ENCODE data around the gene ZNF662. TPM values are rescaled to one million over a fixed set of nuclear protein-coding genes. Genes with fewer than 3 reads are reported as not detected.

Gene ZNF662
- total and polyA plus RNA-seq, 9 of the 15 experiments (the other 6 are each of a cell fraction or from before 2014, with no cell fraction given) = 0.07 to 0.55 (median 0.27) TPM

- peaks cover 0 to 8% of the 10 kb centered on the region in 2 experiments; a peak in 2 of 5 replicates for H3K4me1 ChIP-seq (replicated peaks in 1 of 2; ENCODE audit: control insufficient read depth in 2 of 2, insufficient read depth in 2 of 2, low read length in 2 of 2)
- BruUV-seq (replicated peaks) = no TSS peak
- ATAC-seq = no peak
- H3K9me1 ChIP-seq (ENCODE audit: control insufficient read depth, insufficient read depth, low read length) = no peaks in the 10 kb centered on the region
- POLR2A ChIA-PET = no interaction called here
- no peaks in the 10 kb centered on the region for H3K9me3 ChIP-seq (replicated peaks; ENCODE audit: control insufficient read depth, insufficient read depth, low read depth, low read length)
- FAIRE-seq = no peak
- H2AFZ ChIP-seq (ENCODE audit: low read depth, low read length) = no peak overlapping the region
- no peaks in the 10 kb centered on the region for H3K36me3 ChIP-seq (ENCODE audit: control insufficient read depth, insufficient read depth, low read length)
- H4K20me1 ChIP-seq (replicated peaks; ENCODE audit: control insufficient read depth, insufficient read depth, low read length) = 0 out of 2 replicates have a peak, but pooled peaks cover 4% of the 10 kb centered on the region
- CTCF ChIA-PET (ENCODE audit: low intra/inter-chr PET ratio) = no interaction called here
- H3K4me3 ChIP-seq = no peak overlapping the region
- in situ Hi-C loops (cut with MboI) = no loop called here
- H3K4me2 ChIP-seq (ENCODE audit: insufficient read depth, low read length) = no peak overlapping the region
- TF ChIP-seq, protein P1, sequence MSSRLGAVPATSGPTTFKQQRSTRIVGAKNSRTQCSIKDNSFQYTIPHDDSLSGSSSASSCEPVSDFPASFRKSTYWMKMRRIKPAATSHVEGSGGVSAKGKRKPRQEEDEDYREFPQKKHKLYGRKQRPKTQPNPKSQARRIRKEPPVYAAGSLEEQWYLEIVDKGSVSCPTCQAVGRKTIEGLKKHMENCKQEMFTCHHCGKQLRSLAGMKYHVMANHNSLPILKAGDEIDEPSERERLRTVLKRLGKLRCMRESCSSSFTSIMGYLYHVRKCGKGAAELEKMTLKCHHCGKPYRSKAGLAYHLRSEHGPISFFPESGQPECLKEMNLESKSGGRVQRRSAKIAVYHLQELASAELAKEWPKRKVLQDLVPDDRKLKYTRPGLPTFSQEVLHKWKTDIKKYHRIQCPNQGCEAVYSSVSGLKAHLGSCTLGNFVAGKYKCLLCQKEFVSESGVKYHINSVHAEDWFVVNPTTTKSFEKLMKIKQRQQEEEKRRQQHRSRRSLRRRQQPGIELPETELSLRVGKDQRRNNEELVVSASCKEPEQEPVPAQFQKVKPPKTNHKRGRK (tag; IDR thresholded peaks at IDR 0.05) = peak; percentile 95
- TF ChIP-seq, protein P2, sequence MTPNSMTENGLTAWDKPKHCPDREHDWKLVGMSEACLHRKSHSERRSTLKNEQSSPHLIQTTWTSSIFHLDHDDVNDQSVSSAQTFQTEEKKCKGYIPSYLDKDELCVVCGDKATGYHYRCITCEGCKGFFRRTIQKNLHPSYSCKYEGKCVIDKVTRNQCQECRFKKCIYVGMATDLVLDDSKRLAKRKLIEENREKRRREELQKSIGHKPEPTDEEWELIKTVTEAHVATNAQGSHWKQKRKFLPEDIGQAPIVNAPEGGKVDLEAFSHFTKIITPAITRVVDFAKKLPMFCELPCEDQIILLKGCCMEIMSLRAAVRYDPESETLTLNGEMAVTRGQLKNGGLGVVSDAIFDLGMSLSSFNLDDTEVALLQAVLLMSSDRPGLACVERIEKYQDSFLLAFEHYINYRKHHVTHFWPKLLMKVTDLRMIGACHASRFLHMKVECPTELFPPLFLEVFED (CRISPR knock-in tag; conservative IDR thresholded peaks at IDR 0.05) = peak; percentile 71; the same call in 1 of the 2 replicates
- no peak for TF ChIP-seq MYNN (IDR thresholded peaks at IDR 0.05)
- no peak for TF ChIP-seq MYNN (CRISPR knock-in tag; IDR thresholded peaks at IDR 0.05)
- 0 out of 2 replicates have a peak, but pooled peaks have one; percentile 44 for TF ChIP-seq OTX1 (CRISPR knock-in tag; IDR thresholded peaks at IDR 0.05)
- 0 out of 2 replicates have a peak, but pooled peaks have one; percentile 41 for TF ChIP-seq HBP1 (CRISPR knock-in tag; IDR thresholded peaks at IDR 0.05)
- TF ChIP-seq HINFP (tag; conservative IDR thresholded peaks at IDR 0.05; ENCODE audit: low read depth) = peak; percentile 58; the same call in 1 of the 2 replicates
- no peak for TF ChIP-seq DACH1 (IDR thresholded peaks at IDR 0.05; ENCODE audit: partially characterized antibody)
- TF ChIP-seq HDAC1 (IDR thresholded peaks at IDR 0.05) = peak in 1 of 2 experiments; percentile 14; a peak in 1 of 4 replicates
- 0 out of 2 replicates have a peak, but pooled peaks have one; percentile 17 for TF ChIP-seq DIDO1 (tag; IDR thresholded peaks at IDR 0.05; ENCODE audit: low read depth)
- TF ChIP-seq ELF4 (CRISPR knock-in tag; IDR thresholded peaks at IDR 0.05) = peak; percentile 71; the same call in 1 of the 2 replicates
- 0% methylated on average over 1 of the region's 1 CpG for WGBS (ENCODE audit: insufficient coverage, low coverage, missing lambda C conversion rate)
- H3K27ac ChIP-seq (ENCODE audit: extremely low read depth, low read depth, low read length) = no peak overlapping the region
- intact Hi-C loops (cut with micrococcal nuclease) = no loop called here
- no peak for DNase-seq (ENCODE audit: extremely low read depth in 1 of 4, low spot score in 3 of 4)
- H3K79me2 ChIP-seq (ENCODE audit: control insufficient read depth, insufficient read depth, low read length) = no peaks in the 10 kb centered on the region
- peaks cover 25 to 33% of the 10 kb centered on the region in 2 experiments for H3K27me3 ChIP-seq (ENCODE audit: control insufficient read depth in 2 of 2, insufficient read depth in 2 of 2, low read length in 2 of 2)
- H3K9ac ChIP-seq (ENCODE audit: insufficient read depth in 1 of 2, low read depth in 2 of 2, low read length in 2 of 2) = no peak overlapping the region
These were observed 1.9 kb upstream of the ZNF662 start for GRCh38 chr3:42904076-42904475.

All from K562 (cell line).